ENCODE data around the gene KRTAP10-12.

GRCh38 chr21:44656868-44657267 is 40.1 kb upstream of the KRTAP10-12 start:
- TF ChIP-seq CTCF (conservative IDR thresholded peaks at IDR 0.05; ENCODE audit: low read depth, low read length) (no peak), ELK1 (IDR thresholded peaks at IDR 0.05; ENCODE audit: borderline replicate concordance, low read depth, low read length) (no peak), CEBPB (IDR thresholded peaks at IDR 0.05; ENCODE audit: low read depth, low read length) (no peak), RCOR1 (IDR thresholded peaks at IDR 0.05; ENCODE audit: insufficient replicate concordance, low read length) (no peak), USF2 (IDR thresholded peaks at IDR 0.05; ENCODE audit: low read depth, low read length) (no peak), POLR2A (IDR thresholded peaks at IDR 0.05; ENCODE audit: low read depth, low read length) (no peak), MAZ (IDR thresholded peaks at IDR 0.05; ENCODE audit: borderline replicate concordance, low read depth, low read length) (no peak), RFX5 (IDR thresholded peaks at IDR 0.05; ENCODE audit: low read depth, low read length) (no peak)
